Transverse colon (tissue), 4 donors: Measurements from ENCODE around the gene FYB1. TPM values are rescaled to one million over a fixed set of nuclear protein-coding genes. Genes with fewer than 3 reads are reported as not detected.

Experiments
- DNase-seq: peaks from one replicate; pipeline ENCODE4 v3.0.0-alpha.2; 2019
- H3K27ac ChIP-seq, 4 donors: fragments of 200-600 bp; sonication (generic); 2 replicates each; pipeline ENCODE4 v1.5.1; 2016 to 2018; ENCODE audit warnings: inconsistent platforms in 4 of 4
- H3K27me3 ChIP-seq: fragments of 200-600 bp; sonication (generic); 2 replicates; pipeline ENCODE4 v1.5.1; 2017; ENCODE audit warnings: inconsistent platforms
- H3K36me3 ChIP-seq, 4 donors: fragments of 200-600 bp; sonication (generic); 2 replicates each; pipeline ENCODE4 v1.5.1; 2017 to 2019; ENCODE audit warnings: inconsistent platforms in 4 of 4
- H3K4me1 ChIP-seq, 4 donors: fragments of 200-600 bp; sonication (generic); 2 replicates each; pipeline ENCODE4 v1.5.1; 2017 to 2020; ENCODE audit warnings: inconsistent platforms in 4 of 4
- H3K4me3 ChIP-seq, 4 donors: fragments of 200-600 bp; sonication (generic); 1 replicate in 1 of 4; 2 replicates in 3 of 4; pipeline versions ENCODE4 v1.5.1 to v1.6.1; 2017 to 2019; ENCODE audit warnings: inconsistent platforms in 4 of 4
- H3K9me3 ChIP-seq, 2 donors: fragments of 200-600 bp; sonication (generic); 2 replicates each; pipeline ENCODE4 v1.5.1; 2017 to 2019; ENCODE audit warnings: inconsistent platforms in 2 of 2
- EP300 ChIP-seq: sonication (generic); formaldehyde crosslinking; IDR thresholded peaks from one replicate; pipeline ENCODE4 v1.6.1; 2017; ENCODE audit warnings: antibody characterized with exemption, low read depth
- POLR2A ChIP-seq: fragments of 450-650 bp; IDR thresholded peaks from one replicate; pipeline ENCODE4 v1.6.1; 2016; ENCODE audit warnings: antibody characterized with exemption, mild to moderate bottlenecking, moderate library complexity
- POLR2AphosphoS5 ChIP-seq, 3 donors: sonication (generic); formaldehyde crosslinking; IDR thresholded peaks; one replicate each; pipeline ENCODE4 v1.6.1; 2016; ENCODE audit warnings: antibody characterized with exemption in 3 of 3
- WGBS, 2 donors: methylation state at CpG; one replicate each; pipeline ENCODE4 v1.1.5; 2018; ENCODE audit warnings: low coverage in 1 of 2; 5-methylcytosine and 5-hydroxymethylcytosine counted together
- in situ Hi-C, 4 donors: fragments of 200-750 bp; cut with MboI; loops; one replicate each; pipeline versions ENCODE4 v1.15.0 to v1.15.1; 2017; ENCODE audit warnings: low sequenced_read_pairs in 3 of 4, low pct_ligation_motif_present in 1 of 4, low pct_unique_long_range_greater_than_20kb in 1 of 4
- intact Hi-C: fragments of 100-400 bp; cut with DNase I; formaldehyde crosslinking; loops from one replicate; pipeline ENCODE4 v1.15.1; 2023; ENCODE audit warnings: low total_unique reads
- total RNA-seq, 4 donors: library from RNA; depleted of rRNA; stranded (reverse); fragments of >200 nt; gene quantifications; one replicate each; pipeline ENCODE4 v1.1.0, GENCODE V29; 2016
- TF ChIP-seq, protein P1 (sequence below), 5 experiments: fragments of 200-600 bp in 3 of 5; fragments of 450-650 bp in 2 of 5; sonication (generic) in 3 of 5; IDR thresholded peaks; 1 replicate in 2 of 5; 2 replicates in 3 of 5; pipeline ENCODE4 v1.5.1; 2016 to 2017; ENCODE audit warnings: antibody characterized with exemption in 5 of 5, inconsistent platforms in 3 of 5, mild to moderate bottlenecking in 2 of 5, moderate library complexity in 1 of 5

Gene FYB1
- total RNA-seq, 4 donors from 2014 or later, result 6.4 to 38.5 (median 17.5) TPM

GRCh38 chr5:39178861-39179260 is 40.5 kb downstream of the FYB1 start:
- H3K27ac ChIP-seq, result peak overlapping the region in 2 of 4 donors; percentile 35 to 41
- no peaks in the 10 kb centered on the region for H3K9me3 ChIP-seq
- TF ChIP-seq, protein P1, sequence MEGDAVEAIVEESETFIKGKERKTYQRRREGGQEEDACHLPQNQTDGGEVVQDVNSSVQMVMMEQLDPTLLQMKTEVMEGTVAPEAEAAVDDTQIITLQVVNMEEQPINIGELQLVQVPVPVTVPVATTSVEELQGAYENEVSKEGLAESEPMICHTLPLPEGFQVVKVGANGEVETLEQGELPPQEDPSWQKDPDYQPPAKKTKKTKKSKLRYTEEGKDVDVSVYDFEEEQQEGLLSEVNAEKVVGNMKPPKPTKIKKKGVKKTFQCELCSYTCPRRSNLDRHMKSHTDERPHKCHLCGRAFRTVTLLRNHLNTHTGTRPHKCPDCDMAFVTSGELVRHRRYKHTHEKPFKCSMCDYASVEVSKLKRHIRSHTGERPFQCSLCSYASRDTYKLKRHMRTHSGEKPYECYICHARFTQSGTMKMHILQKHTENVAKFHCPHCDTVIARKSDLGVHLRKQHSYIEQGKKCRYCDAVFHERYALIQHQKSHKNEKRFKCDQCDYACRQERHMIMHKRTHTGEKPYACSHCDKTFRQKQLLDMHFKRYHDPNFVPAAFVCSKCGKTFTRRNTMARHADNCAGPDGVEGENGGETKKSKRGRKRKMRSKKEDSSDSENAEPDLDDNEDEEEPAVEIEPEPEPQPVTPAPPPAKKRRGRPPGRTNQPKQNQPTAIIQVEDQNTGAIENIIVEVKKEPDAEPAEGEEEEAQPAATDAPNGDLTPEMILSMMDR (IDR thresholded peaks at IDR 0.05), result no peak
- TF ChIP-seq POLR2A (no peak), POLR2AphosphoS5 (IDR thresholded peaks at IDR 0.05) (no peak), EP300 (no peak)
- no peak overlapping the region for H3K4me3 ChIP-seq
- H3K27me3 ChIP-seq, result no peaks in the 10 kb centered on the region
- no peak for DNase-seq
- intact Hi-C loops, result no loop called here
- H3K36me3 ChIP-seq, result no peaks in the 10 kb centered on the region
- H3K4me1 ChIP-seq, result peaks cover 0 to 3% (median 0%) of the 10 kb centered on the region in 4 donors
- in situ Hi-C loops, result no loop called here
- WGBS, 2 donors, result 74 to 84% methylated on average over 7 to 8 of the region's 8 CpGs

- Histone ChIP-seq H3K27me3 (no peaks in the 10 kb centered on the region), H3K27ac (peak overlapping the region in 3 of 4 donors; percentile 13 to 41 (median 35)), H3K36me3 (no peaks in the 10 kb centered on the region), H3K4me3 (no peak overlapping the region), H3K4me1 (peaks cover 0 to 3% (median 0%) of the 10 kb centered on the region in 4 donors), H3K9me3 (no peaks in the 10 kb centered on the region)
- DNase-seq, result no peak
- intact Hi-C loops, result no loop called here
- 31 to 45% methylated on average over 3 of the region's 3 CpGs for WGBS, 2 donors
- in situ Hi-C loops, result no loop called here
- no peak for TF ChIP-seq POLR2A
- TF ChIP-seq, protein P1 (IDR thresholded peaks at IDR 0.05), result no peak
- no peak for TF ChIP-seq EP300
- no peak for TF ChIP-seq POLR2AphosphoS5 (IDR thresholded peaks at IDR 0.05)
These were observed 41.2 kb downstream of the FYB1 start for GRCh38 chr5:39178171-39178570.

GRCh38 chr5:39177631-39177964 is 41.8 kb downstream of the FYB1 start:
- in situ Hi-C loops, result no loop called here

GRCh38 chr5:39176759-39177630 is 42.4 kb downstream of the FYB1 start:
- no peaks in the 10 kb centered on the region for H3K9me3 ChIP-seq
- 43 to 70% methylated on average over 1 to 3 of the region's 3 CpGs for WGBS, 2 donors
- intact Hi-C loops (no loop called here), in situ Hi-C loops (no loop called here)
- H3K36me3 ChIP-seq, result no peaks in the 10 kb centered on the region
- no peaks in the 10 kb centered on the region for H3K27me3 ChIP-seq
- no peak overlapping the region for H3K4me3 ChIP-seq
- H3K27ac ChIP-seq, result peak overlapping the region; percentile 15 to 43 (median 26)
- TF ChIP-seq POLR2A (no peak), POLR2AphosphoS5 (IDR thresholded peaks at IDR 0.05) (no peak), EP300 (no peak)
- TF ChIP-seq, protein P1 (IDR thresholded peaks at IDR 0.05), result no peak
- no peak for DNase-seq
- peaks cover 0 to 3% (median 0%) of the 10 kb centered on the region in 4 donors for H3K4me1 ChIP-seq

More at GRCh38 chr5:39177631-39177964, 41.8 kb downstream of the FYB1 start:
- intact Hi-C loops, result no loop called here
- Histone ChIP-seq H3K9me3 (no peaks in the 10 kb centered on the region), H3K27me3 (no peaks in the 10 kb centered on the region), H3K36me3 (no peaks in the 10 kb centered on the region), H3K4me3 (no peak overlapping the region), H3K27ac (peak overlapping the region; percentile 15 to 41 (median 26)), H3K4me1 (peaks cover 0 to 3% (median 0%) of the 10 kb centered on the region in 4 donors)
- 54 to 67% methylated on average over 3 of the region's 3 CpGs for whole genome bisulfite sequencing, 2 donors
- DNase-seq, result no peak
- TF ChIP-seq, protein P1 (IDR thresholded peaks at IDR 0.05), result no peak
- no peak for TF ChIP-seq EP300
- no peak for TF ChIP-seq POLR2A
- no peak for TF ChIP-seq POLR2AphosphoS5 (IDR thresholded peaks at IDR 0.05)
